Uterus (tissue), 2 donors: ENCODE results near the gene FBXO30.

Experiments
- POLR2A ChIP-seq, 2 donors: fragments of 450-650 bp; IDR thresholded peaks; one replicate each; pipeline ENCODE4 v1.6.1; 2016; ENCODE audit warnings: antibody characterized with exemption in 2 of 2, mild to moderate bottlenecking in 1 of 2, moderate library complexity in 1 of 2
- TF ChIP-seq, protein P1 (sequence below), 4 experiments: fragments of 200-600 bp in 2 of 4; fragments of 450-650 bp in 2 of 4; sonication (generic) in 2 of 4; IDR thresholded peaks; one replicate each; pipeline ENCODE4 v1.5.1; 2016 to 2019; ENCODE audit warnings: antibody characterized with exemption in 4 of 4, mild to moderate bottlenecking in 2 of 4, moderate library complexity in 1 of 4

DNA sequence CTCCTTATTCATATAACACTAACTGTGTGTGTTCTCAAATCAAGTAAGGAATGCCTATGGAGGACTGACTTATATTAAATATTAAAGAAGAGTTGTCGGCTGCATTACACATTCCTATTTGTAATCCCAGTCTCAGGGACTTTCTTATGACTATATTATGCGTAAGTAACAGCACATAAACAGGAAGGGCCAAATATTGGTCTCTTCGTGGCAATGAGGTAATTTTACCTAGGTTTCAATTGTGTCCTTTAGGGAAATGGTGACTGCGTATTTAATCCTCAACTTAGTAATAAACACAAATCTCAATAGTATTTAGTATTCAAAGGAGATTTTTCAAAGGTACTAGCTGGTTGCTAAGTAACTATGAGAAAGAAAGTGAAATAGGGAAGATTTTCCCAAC is 56.5 kb downstream of the FBXO30 start:
- TF ChIP-seq, protein P1, sequence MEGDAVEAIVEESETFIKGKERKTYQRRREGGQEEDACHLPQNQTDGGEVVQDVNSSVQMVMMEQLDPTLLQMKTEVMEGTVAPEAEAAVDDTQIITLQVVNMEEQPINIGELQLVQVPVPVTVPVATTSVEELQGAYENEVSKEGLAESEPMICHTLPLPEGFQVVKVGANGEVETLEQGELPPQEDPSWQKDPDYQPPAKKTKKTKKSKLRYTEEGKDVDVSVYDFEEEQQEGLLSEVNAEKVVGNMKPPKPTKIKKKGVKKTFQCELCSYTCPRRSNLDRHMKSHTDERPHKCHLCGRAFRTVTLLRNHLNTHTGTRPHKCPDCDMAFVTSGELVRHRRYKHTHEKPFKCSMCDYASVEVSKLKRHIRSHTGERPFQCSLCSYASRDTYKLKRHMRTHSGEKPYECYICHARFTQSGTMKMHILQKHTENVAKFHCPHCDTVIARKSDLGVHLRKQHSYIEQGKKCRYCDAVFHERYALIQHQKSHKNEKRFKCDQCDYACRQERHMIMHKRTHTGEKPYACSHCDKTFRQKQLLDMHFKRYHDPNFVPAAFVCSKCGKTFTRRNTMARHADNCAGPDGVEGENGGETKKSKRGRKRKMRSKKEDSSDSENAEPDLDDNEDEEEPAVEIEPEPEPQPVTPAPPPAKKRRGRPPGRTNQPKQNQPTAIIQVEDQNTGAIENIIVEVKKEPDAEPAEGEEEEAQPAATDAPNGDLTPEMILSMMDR (IDR thresholded peaks at IDR 0.05), result no peak
- TF ChIP-seq POLR2A (IDR thresholded peaks at IDR 0.05), result no peak
